GM12864 (cell line): Measurements from ENCODE around the gene TIMP2.

Experiments
- DNase-seq: peaks from one replicate; pipeline ENCODE4 v3.0.0-alpha.2; 2011; ENCODE audit warnings: low read depth
- H3K4me3 ChIP-seq: 2 replicates; pipeline ENCODE4 v1.5.1; 2011; ENCODE audit warnings: mild to moderate bottlenecking, low read depth, low read length, control low read depth
- TF ChIP-seq, protein P1 (sequence below): IDR thresholded peaks from 2 replicates; pipeline ENCODE4 v1.5.1; 2011; ENCODE audit warnings: low read depth, mild to moderate bottlenecking, moderate library complexity, low read length, control low read depth, inconsistent platforms; ENCODE audit errors: missing control alignments

The TIMP2 gene

DNA sequence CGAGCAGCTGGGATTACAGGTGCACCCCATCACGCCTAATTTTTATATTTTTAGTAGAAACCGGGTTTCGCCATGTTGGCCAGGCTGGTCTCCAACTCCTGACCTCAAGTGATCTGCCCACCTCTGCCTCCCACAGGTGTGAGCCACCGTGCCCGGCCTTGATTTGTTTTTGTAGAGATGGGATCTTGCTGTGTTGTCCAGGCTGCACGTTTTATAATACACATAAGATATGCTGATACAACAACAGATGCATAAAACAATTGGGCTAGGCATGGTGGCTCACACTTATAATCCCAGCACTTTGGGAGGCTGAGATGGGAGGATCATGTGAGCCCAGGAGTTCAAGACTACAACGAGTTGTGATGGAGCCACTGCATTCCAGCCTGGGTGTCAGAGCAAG, 90.6 kb downstream of the TIMP2 start:
- TF ChIP-seq, protein P1, sequence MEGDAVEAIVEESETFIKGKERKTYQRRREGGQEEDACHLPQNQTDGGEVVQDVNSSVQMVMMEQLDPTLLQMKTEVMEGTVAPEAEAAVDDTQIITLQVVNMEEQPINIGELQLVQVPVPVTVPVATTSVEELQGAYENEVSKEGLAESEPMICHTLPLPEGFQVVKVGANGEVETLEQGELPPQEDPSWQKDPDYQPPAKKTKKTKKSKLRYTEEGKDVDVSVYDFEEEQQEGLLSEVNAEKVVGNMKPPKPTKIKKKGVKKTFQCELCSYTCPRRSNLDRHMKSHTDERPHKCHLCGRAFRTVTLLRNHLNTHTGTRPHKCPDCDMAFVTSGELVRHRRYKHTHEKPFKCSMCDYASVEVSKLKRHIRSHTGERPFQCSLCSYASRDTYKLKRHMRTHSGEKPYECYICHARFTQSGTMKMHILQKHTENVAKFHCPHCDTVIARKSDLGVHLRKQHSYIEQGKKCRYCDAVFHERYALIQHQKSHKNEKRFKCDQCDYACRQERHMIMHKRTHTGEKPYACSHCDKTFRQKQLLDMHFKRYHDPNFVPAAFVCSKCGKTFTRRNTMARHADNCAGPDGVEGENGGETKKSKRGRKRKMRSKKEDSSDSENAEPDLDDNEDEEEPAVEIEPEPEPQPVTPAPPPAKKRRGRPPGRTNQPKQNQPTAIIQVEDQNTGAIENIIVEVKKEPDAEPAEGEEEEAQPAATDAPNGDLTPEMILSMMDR: no peak
- DNase-seq: no peak
- no peak overlapping the region for H3K4me3 ChIP-seq

DNA sequence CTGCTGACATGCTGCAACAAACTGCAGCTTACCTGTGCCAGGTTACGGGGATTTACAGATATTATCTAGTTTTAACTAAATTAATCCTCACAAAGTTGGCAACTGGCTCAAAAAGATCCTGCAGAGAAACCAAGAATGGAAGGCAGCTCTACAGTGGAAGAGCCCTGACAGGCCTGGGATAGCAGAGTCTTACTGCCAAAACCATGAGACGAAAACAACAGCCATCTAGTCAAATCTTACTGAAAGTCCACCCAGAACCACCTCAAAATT, 92.7 kb downstream of the TIMP2 start:
- DNase-seq: no peak
- TF ChIP-seq, protein P1: no peak
- no peak overlapping the region for H3K4me3 ChIP-seq

DNA sequence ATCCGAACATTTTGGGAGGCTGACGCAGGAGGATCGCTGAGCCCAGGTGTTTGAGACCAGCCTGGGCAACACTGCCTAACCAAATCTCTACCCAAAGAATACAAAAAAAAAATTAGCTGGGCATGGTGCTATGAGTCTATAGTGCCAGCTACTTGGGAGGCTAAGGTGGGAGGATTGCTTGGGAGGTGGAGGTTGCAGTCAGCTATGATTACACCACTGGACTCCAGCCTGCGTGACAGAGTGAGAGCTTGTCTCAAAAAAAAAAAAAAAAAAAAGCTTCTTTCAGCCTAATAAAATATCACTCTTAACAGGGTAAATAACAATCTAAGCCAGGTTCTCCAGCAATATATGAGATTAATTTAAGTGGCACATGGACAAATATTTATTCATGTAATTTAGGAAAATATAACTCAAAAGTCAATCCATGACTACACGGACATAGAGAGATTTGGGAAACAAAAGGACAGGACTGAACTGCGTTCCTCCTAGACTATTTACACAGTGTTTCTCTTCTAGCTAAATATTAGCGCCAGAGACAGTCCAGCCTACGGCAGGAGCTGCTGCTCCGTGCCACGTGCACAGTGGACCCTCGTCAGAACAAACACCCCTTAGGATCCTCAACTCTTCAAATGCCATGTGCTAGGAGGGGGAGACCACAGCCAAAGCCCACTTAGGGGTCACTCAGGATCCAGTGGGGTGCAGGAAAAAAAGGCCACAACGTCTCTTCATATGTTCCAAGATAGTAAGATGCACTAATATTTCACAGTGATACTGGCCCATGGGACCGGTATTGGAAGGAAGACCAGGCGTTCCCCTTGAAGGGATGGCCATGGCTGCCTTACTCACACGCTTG, 93.3 kb downstream of the TIMP2 start:
- TF ChIP-seq, protein P1: no peak
- no peak for DNase-seq
- no peak overlapping the region for H3K4me3 ChIP-seq

DNA sequence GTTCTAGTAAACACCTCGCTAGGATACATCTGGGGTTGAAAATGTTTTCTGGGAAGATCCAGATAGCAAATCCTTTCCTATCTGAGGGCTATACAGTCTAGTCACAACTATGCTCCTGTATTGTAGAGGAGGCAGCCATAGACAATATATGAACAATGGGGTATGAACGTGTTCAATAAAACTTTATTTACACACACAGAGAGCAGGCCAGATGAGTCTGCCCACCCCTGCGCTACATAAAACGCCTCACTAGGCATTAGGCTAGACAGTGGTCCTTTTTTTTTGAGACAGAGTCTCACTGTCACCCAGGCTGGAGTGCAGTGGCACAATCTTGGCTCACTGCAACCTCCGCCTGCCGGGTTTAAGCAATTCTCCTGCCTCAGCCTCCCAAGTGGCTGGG, 95.7 kb downstream of the TIMP2 start:
- TF ChIP-seq, protein P1: no peak
- H3K4me3 ChIP-seq: no peak overlapping the region
- no peak for DNase-seq

DNA sequence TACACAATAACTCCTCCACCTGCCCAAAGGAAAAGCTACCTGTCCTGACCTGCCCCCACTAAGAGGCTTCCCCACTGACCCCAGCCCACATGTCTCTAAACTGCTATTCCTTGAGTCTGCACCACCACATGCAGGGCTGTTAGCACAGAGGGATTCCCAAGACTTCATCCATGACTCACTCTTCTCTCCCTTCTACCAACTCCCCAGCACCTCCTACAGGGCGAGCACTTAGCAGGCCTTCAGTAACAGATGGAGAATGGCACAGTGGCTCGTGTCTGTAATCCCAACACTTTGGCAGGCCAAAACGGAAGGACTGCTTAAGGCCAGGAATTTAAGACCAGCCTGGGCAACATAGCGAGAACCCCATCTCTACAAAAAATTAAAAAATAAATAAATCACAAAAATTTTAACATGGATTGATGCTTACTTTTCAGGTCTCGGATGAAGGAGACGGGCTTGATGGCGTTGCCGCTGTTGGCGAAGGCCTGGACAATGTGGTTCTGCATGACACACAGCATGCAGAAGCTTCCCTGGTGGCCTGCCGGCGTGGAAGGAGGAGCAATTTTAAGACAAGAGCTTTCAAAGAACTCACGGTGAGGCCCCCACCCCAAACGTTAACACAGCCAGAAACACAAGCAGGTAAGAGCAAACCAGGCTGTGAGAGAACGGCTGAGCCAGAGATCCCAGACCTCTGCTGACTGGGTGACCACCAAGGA, 96.6 kb downstream of the TIMP2 start:
- TF ChIP-seq, protein P1: peak; percentile 20
- H3K4me3 ChIP-seq: no peak overlapping the region
- no peak for DNase-seq

DNA sequence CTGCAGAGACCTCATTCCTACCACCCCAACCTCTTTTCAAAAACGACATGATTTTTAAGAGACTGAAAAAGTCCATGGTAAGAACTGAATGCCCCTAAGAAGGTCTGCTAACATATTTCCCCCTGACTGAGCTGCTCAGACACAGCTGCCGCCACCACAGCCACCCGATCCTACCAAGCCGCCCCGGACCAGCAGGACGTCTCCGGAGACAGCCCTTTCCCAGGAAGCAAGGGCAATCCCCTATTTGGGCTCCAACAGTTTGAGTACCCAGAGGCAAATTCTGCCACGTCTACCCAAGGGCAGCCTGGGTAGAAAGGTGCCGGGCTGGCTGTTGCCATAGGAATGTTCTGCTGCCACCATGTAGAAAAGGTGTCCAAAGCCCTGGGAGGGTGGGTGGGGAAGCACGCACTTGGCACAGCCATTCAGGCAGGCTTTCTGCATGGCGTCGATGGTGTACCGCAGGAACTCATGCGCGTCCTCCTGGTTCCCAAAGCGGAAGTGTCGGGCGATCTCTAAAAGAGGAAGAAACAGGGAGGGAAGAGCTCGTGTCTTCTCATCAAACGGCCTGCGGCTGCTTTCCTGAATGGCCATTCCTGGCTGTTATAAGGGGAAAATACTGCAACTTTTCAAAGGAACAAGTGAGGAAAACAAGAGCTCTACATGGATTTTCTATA, 98.2 kb downstream of the TIMP2 start:
- no peak overlapping the region for H3K4me3 ChIP-seq
- TF ChIP-seq, protein P1: no peak
- DNase-seq: no peak
